Endothelial cell of umbilical vein (primary cell): ENCODE results near the gene NCLN. TPM values are rescaled to one million over a fixed set of nuclear protein-coding genes. Genes with fewer than 3 reads are reported as not detected.

Experiments used
- BruUV-seq: library from RNA; stranded (reverse); fragments of 400-500 nt; replicated peaks from 2 replicates; lab custom pipeline; 2021; lab: Mats Ljungman, UMichigan
- CTCF ChIA-PET: fragments of 300-600, 350-600 bp; sonication (Branson Sonifier 250); formaldehyde crosslinking; loops from one replicate; lab custom pipeline; 2021; ENCODE audit warnings: antibody characterized with exemption, inconsistent platforms; lab: Charles Lee
- POLR2A ChIA-PET: fragments of 300-600, 350-600 bp; sonication (Branson Sonifier 250); formaldehyde crosslinking; loops from one replicate; lab custom pipeline; 2021; ENCODE audit warnings: antibody characterized with exemption, inconsistent platforms; lab: Charles Lee
- DNase-seq: peaks from one replicate; pipeline ENCODE4 v3.0.0-alpha.2; 2011; ENCODE audit warnings: low read depth, low spot score
- FAIRE-seq: peaks from 2 replicates; lab custom pipeline; 2011; peaks lifted over from hg19 to GRCh38; lab: Jason Lieb, UNC
- H2AFZ ChIP-seq: 2 replicates; pipeline ENCODE4 v1.6.0; 2012; ENCODE audit warnings: low read depth, low read length, control low read depth, inconsistent platforms
- H3K27ac ChIP-seq: 2 replicates; pipeline ENCODE4 v1.5.1; 2011; ENCODE audit warnings: low read depth, mild to moderate bottlenecking, control low read depth, low read length, moderate library complexity; ENCODE audit not compliant: insufficient read depth
- H3K27me3 ChIP-seq, 2 experiments: 2 replicates each; pipeline versions ENCODE4 v1.6.0 to v1.6.1; 2011; ENCODE audit warnings: low read length in 2 of 2, mixed read lengths in 1 of 2; ENCODE audit not compliant: control insufficient read depth in 2 of 2, insufficient read depth in 2 of 2
- H3K36me3 ChIP-seq, 2 experiments: 2 replicates in 1 of 2; 3 replicates in 1 of 2; pipeline ENCODE4 v1.5.1; 2011; ENCODE audit warnings: low read length in 2 of 2, mild to moderate bottlenecking in 1 of 2, moderate library complexity in 1 of 2; ENCODE audit not compliant: control insufficient read depth in 2 of 2, insufficient read depth in 2 of 2; ENCODE audit errors: extremely low read depth in 1 of 2
- H3K4me1 ChIP-seq: 3 replicates; pipeline ENCODE4 v1.5.1; 2011; ENCODE audit warnings: mild to moderate bottlenecking, low read length; ENCODE audit not compliant: control insufficient read depth, insufficient read depth; ENCODE audit errors: extremely low read depth
- H3K4me2 ChIP-seq: 2 replicates; pipeline ENCODE4 v1.6.1; 2011; ENCODE audit warnings: low read length, control low read depth, mixed read lengths; ENCODE audit not compliant: insufficient read depth
- H3K4me3 ChIP-seq, 3 experiments: fragments of 200-600 bp in 1 of 3; sonication (generic), shearing (Covaris generic) in 1 of 3; replicated peaks in 1 of 3; 2 replicates each; pipeline ENCODE4 v1.5.1; 2011 to 2016; ENCODE audit warnings: control low read depth in 3 of 3, low read length in 3 of 3, mild to moderate bottlenecking in 2 of 3, inconsistent platforms in 1 of 3, low read depth in 1 of 3, moderate library complexity in 1 of 3; ENCODE audit not compliant: insufficient read depth in 1 of 3
- H3K79me2 ChIP-seq: 2 replicates; pipeline ENCODE4 v1.6.0; 2012; ENCODE audit warnings: low read length, inconsistent platforms; ENCODE audit not compliant: control insufficient read depth, insufficient read depth
- H3K9ac ChIP-seq: replicated peaks from 2 replicates; pipeline ENCODE3; 2011; ENCODE audit warnings: low read length, control low read depth; ENCODE audit not compliant: insufficient read depth; ENCODE audit errors: extremely low read depth
- H3K9me1 ChIP-seq: replicated peaks from 3 replicates; pipeline ENCODE4 v1.6.0; 2011; ENCODE audit warnings: mild to moderate bottlenecking, low read length; ENCODE audit not compliant: control insufficient read depth, insufficient read depth; ENCODE audit errors: extremely low read depth
- H3K9me3 ChIP-seq: replicated peaks from 2 replicates; pipeline ENCODE4 v1.5.1; 2012; ENCODE audit warnings: low read length, inconsistent platforms; ENCODE audit not compliant: control insufficient read depth, insufficient read depth
- H4K20me1 ChIP-seq: replicated peaks from 2 replicates; pipeline ENCODE3; 2011; ENCODE audit warnings: mild to moderate bottlenecking, low read length; ENCODE audit not compliant: control insufficient read depth, insufficient read depth; ENCODE audit errors: extremely low read depth
- CTCF ChIP-seq, 2 donors: IDR thresholded peaks; 1 replicate in 1 of 2; 2 replicates in 1 of 2; pipeline ENCODE4 v1.5.1; 2011; ENCODE audit warnings: low read length in 2 of 2, mild to moderate bottlenecking in 2 of 2, moderate library complexity in 2 of 2, control low read depth in 1 of 2, inconsistent platforms in 1 of 2, low read depth in 1 of 2; ENCODE audit not compliant: insufficient read depth in 1 of 2; ENCODE audit errors: extremely low read depth in 1 of 2
- EZH2 ChIP-seq: IDR thresholded peaks from 2 replicates; pipeline ENCODE4 v1.6.1; 2012; ENCODE audit warnings: borderline replicate concordance, low read depth, mild to moderate bottlenecking, moderate library complexity, low read length, inconsistent platforms; ENCODE audit not compliant: severe bottlenecking
- FOS ChIP-seq: IDR thresholded peaks from 2 replicates; pipeline ENCODE4 v1.6.1; 2011; ENCODE audit warnings: mild to moderate bottlenecking, low read length, moderate library complexity, borderline replicate concordance; ENCODE audit not compliant: insufficient read depth
- GATA2 ChIP-seq: IDR thresholded peaks from 2 replicates; pipeline ENCODE4 v1.7.0; 2011; ENCODE audit warnings: low read depth, mild to moderate bottlenecking, moderate library complexity, mixed read lengths, low read length; ENCODE audit not compliant: insufficient read length, insufficient read depth
- JUN ChIP-seq: IDR thresholded peaks from 2 replicates; pipeline ENCODE4 v1.6.1; 2011; ENCODE audit warnings: borderline replicate concordance, low read depth; ENCODE audit not compliant: insufficient read length, insufficient read depth
- MAX ChIP-seq: IDR thresholded peaks from 2 replicates; pipeline ENCODE4 v1.6.1; 2011; ENCODE audit not compliant: insufficient read depth, insufficient read length
- MYC ChIP-seq: IDR thresholded peaks from one replicate; pipeline ENCODE4 v1.6.1; 2011; ENCODE audit warnings: mild to moderate bottlenecking, low read depth, low read length
- POLR2A ChIP-seq: IDR thresholded peaks from 2 replicates; pipeline ENCODE4 v1.6.1; 2012; ENCODE audit warnings: low read depth, mild to moderate bottlenecking, control low read depth, low read length
- POLR2AphosphoS5 ChIP-seq: IDR thresholded peaks from 2 replicates; pipeline ENCODE4 v1.6.1; 2012; ENCODE audit warnings: low read depth, mild to moderate bottlenecking, control low read depth, low read length, moderate library complexity; ENCODE audit not compliant: insufficient read depth
- dilution Hi-C: fragments of 300-500 bp; cut with MboI; formaldehyde crosslinking; loops from one replicate; pipeline ENCODE4 v1.15.0; 2019; ENCODE audit warnings: low sequenced_read_pairs; ENCODE audit not compliant: extremely low pct_ligation_motif_present
- intact Hi-C: fragments of 100-400 bp; cut with micrococcal nuclease; formaldehyde crosslinking; loops from one replicate; pipeline ENCODE4 v1.10.0; 2022
- polyA plus RNA-seq, 4 experiments: library from polyadenylated mRNA; depleted of rRNA in 3 of 4; stranded (reverse) in 3 of 4; unstranded in 1 of 4; fragments of >200 nt; gene quantifications; 2 replicates each; pipeline versions ENCODE4 v1.2.1 to v1.2.3, GENCODE V29; 2011 to 2012; ENCODE audit warnings: missing spikeins in 1 of 4
- total RNA-seq: library from RNA; stranded (reverse); gene quantifications from 2 replicates; pipeline ENCODE4 v1.2.3, GENCODE V29; 2021

The NCLN gene
- total and polyA plus RNA-seq, 2 donors (not counting 3 experiments of a cell fraction or from before 2014, with no cell fraction given): 97.2 to 102 TPM

GRCh38 chr19:3179739-3180293 is 5.9 kb upstream of the NCLN start:
- H3K4me1 ChIP-seq: peaks cover 8% of the 10 kb centered on the region
- H3K9me1 ChIP-seq: no peaks in the 10 kb centered on the region
- H3K4me3 ChIP-seq: no peak overlapping the region
- DNase-seq: no peak
- TF ChIP-seq GATA2 (no peak), POLR2A (no peak), MAX (no peak), JUN (no peak), FOS (no peak), EZH2 (no peak), CTCF (IDR thresholded peaks at IDR 0.05; ENCODE audit: extremely low read depth in 1 of 2, insufficient read depth in 1 of 2, low read depth in 1 of 2, low read length in 2 of 2) (no peak), MYC (no peak), POLR2AphosphoS5 (no peak)
- intact Hi-C loops: no loop called here
- no peaks in the 10 kb centered on the region for H3K9me3 ChIP-seq
- FAIRE-seq: no peak
- H4K20me1 ChIP-seq: no peaks in the 10 kb centered on the region
- H3K79me2 ChIP-seq: no peaks in the 10 kb centered on the region
- no peak overlapping the region for H3K4me2 ChIP-seq
- POLR2A ChIA-PET: no interaction called here
- CTCF ChIA-PET: interaction anchor here (1.3 kb wide), 1 partner anchor 51 kb away, joined by 4 read pairs; no protein-coding TSS in a partner anchor
- BruUV-seq: no TSS peak
- no peaks in the 10 kb centered on the region for H3K27me3 ChIP-seq
- no peak overlapping the region for H3K9ac ChIP-seq
- H2AFZ ChIP-seq: no peak overlapping the region
- dilution Hi-C loops: no loop called here
- no peaks in the 10 kb centered on the region for H3K36me3 ChIP-seq
- H3K27ac ChIP-seq: no peak overlapping the region
